Adrenal gland (tissue), 5 donors: ENCODE data around the gene GAGE12C.
"Not testable (repeated sequence)": the region's sequence is repeated elsewhere in the genome, so short reads cannot be mapped to it uniquely, and the experiment has no call there.

Source experiments
- POLR2A ChIP-seq, 2 donors: fragments of 450-650 bp; IDR thresholded peaks; one replicate each; pipeline ENCODE4 v1.6.1; 2017; ENCODE audit warnings: antibody characterized with exemption in 2 of 2, mild to moderate bottlenecking in 2 of 2, moderate library complexity in 1 of 2
- TF ChIP-seq, protein P1 (sequence below), 6 experiments: fragments of 450-650 bp in 4 of 6; fragments of 200-600 bp in 2 of 6; sonication (generic) in 1 of 6; IDR thresholded peaks; 1 replicate in 5 of 6; 2 replicates in 1 of 6; pipeline versions ENCODE4 v1.5.1 to v1.8.0; 2016 to 2021; ENCODE audit warnings: antibody characterized with exemption in 6 of 6, mild to moderate bottlenecking in 2 of 6, moderate library complexity in 1 of 6
- donor health status: DM: no; HTN: no; CAD: no.

DNA sequence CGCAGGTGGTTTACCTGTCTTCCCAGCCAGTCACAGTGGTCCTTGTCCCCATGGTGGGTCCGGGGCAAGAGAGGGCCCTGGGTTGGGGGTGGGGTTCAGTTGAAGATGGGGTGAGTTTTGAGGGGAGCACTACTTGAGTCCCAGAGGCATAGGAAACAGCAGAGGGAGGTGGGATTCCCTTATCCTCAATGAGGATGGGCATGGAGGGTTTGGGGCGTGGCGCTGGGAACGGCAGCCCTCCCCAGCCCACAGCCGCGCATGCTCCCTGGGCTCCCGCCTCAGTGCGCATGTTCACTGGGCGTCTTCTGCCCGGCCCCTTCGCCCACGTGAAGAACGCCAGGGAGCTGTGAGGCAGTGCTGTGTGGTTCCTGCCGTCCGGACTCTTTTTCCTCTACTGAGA lies 9.5 kb downstream of the GAGE12C start, which contains the start of gene GAGE12D:
- TF ChIP-seq, protein P1, sequence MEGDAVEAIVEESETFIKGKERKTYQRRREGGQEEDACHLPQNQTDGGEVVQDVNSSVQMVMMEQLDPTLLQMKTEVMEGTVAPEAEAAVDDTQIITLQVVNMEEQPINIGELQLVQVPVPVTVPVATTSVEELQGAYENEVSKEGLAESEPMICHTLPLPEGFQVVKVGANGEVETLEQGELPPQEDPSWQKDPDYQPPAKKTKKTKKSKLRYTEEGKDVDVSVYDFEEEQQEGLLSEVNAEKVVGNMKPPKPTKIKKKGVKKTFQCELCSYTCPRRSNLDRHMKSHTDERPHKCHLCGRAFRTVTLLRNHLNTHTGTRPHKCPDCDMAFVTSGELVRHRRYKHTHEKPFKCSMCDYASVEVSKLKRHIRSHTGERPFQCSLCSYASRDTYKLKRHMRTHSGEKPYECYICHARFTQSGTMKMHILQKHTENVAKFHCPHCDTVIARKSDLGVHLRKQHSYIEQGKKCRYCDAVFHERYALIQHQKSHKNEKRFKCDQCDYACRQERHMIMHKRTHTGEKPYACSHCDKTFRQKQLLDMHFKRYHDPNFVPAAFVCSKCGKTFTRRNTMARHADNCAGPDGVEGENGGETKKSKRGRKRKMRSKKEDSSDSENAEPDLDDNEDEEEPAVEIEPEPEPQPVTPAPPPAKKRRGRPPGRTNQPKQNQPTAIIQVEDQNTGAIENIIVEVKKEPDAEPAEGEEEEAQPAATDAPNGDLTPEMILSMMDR (IDR thresholded peaks at IDR 0.05), result not testable (repeated sequence)
- TF ChIP-seq POLR2A (IDR thresholded peaks at IDR 0.05), result not testable (repeated sequence)
